H7 (cell line): ENCODE measurements around the gene RPL36. TPM values are rescaled to one million over a fixed set of nuclear protein-coding genes. Genes with fewer than 3 reads are reported as not detected.
"Not testable (repeated sequence)": the region's sequence is repeated elsewhere in the genome, so short reads cannot be mapped to it uniquely, and the experiment has no call there.

Source experiments
- DNase-seq: peaks from one replicate; pipeline ENCODE4 v3.0.0; 2012
- H3K27me3 ChIP-seq: 2 replicates; pipeline ENCODE4 v1.6.0; 2011; ENCODE audit warnings: mild to moderate bottlenecking, low read length; ENCODE audit not compliant: control insufficient read depth, insufficient read depth
- H3K36me3 ChIP-seq: replicated peaks from 2 replicates; pipeline ENCODE4 v1.5.1; 2011; ENCODE audit warnings: low read length; ENCODE audit not compliant: control insufficient read depth, insufficient read depth
- H3K4me3 ChIP-seq: 2 replicates; pipeline ENCODE4 v1.5.1; 2011; ENCODE audit warnings: low read depth, mild to moderate bottlenecking, control low read depth, low read length, moderate library complexity; ENCODE audit not compliant: insufficient read depth
- total RNA-seq: library from RNA; depleted of rRNA; stranded (reverse); fragments of >200 nt; shearing (Covaris generic); gene quantifications from 2 replicates; pipeline ENCODE4 v1.2.3, GENCODE V29; 2014

Gene RPL36
- total RNA-seq, 1 experiment from 2014 or later = 1,675 TPM

DNA sequence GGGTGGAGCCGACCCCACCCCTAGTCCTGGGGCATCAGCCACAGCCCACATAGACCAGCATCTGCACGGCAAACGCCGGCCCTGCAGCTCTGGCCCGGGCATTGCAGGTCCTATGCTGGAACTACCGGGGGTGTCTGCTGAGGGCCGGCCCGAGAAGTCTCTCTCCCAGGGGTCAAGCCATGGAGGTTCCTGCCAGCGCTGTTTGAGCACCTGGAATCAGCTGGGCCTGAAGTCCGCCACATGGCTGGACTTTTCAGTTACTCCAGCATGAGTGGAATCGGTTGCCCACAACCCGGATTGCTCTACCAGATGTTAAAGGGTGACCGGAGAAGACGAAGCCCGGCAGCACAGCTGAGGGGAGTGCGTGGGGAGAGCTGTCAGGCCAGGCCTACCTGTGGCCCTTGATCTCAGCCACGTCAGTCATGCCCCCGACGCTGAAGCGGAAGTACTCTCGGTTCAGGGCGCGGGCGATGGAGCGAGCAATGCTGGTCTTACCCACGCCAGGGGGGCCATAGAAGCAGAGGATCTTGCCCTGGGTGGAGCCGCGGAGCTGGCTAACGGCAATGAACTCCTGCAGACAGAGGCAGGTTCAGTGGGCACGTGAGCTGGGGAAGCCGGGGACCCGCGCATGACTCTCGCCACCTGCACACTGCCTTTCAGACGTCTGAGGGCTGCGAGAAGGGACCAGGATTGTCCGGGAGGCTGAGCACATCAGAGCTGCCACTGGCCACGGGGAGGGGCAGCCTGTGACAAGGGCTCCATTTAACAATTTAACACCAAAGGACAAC, 8.7 kb downstream of the RPL36 start:
- peaks cover 33% of the 10 kb centered on the region for H3K36me3 ChIP-seq
- no peaks in the 10 kb centered on the region for H3K27me3 ChIP-seq

DNA sequence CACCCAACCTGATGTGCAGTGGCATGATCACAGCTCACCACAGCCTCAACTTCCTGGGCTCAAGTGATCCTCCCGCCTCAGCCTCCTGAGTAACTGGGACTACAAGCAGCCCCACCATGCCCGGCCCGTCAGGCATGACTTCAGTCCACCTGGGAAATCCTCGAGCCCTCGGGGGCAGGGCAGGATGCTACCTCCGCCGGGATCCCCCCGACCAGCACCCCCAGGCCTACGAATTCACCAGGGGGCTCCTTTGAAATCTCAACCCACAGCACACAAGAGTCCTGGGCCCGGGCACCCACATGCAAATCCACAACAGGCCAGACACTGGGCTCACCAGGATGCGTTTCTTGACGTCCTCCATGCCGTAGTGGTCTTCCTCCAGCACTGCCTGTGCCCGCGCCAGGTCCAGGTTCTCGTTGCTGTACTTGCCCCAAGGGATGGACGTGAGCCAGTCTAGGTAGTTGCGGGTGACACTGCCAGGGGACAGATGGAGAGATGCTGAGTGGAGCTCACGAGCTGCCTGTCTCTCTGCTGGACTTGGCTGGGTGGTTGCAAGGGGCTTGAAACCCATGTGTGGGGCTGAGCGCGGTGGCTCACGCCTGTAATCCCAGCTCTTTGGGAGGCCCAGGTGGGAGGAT, 10.5 kb downstream of the RPL36 start:
- Histone ChIP-seq H3K36me3 (peaks cover 34% of the 10 kb centered on the region), H3K27me3 (no peaks in the 10 kb centered on the region), H3K4me3 (no peak overlapping the region)
- peak; percentile 43 for DNase-seq

More for the DNA sequence above, 8.7 kb downstream of the RPL36 start:
- DNase-seq = no peak
- no peak overlapping the region for H3K4me3 ChIP-seq

DNA sequence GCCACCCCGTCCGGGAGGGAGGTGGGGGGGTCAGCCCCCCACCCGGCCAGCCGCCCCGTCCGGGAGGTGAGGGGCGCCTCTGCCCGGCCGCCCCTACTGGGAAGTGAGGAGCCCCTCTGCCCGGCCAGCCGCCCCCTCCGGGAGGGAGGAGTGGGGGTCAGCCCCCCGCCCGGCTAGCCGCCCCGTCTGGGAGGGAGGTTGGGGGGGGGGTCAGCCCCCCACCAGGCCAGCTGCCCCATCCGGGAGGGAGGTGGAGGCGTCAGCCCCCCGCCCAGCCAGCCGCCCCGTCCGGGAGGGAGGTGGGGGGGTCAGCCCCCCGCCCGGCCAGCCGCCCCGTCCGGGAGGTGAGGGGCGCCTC, 11.9 kb downstream of the RPL36 start:
- H3K4me3 ChIP-seq, H3K27me3 ChIP-seq, DNase-seq: not testable (repeated sequence)
- peaks cover 42% of the 10 kb centered on the region for H3K36me3 ChIP-seq

DNA sequence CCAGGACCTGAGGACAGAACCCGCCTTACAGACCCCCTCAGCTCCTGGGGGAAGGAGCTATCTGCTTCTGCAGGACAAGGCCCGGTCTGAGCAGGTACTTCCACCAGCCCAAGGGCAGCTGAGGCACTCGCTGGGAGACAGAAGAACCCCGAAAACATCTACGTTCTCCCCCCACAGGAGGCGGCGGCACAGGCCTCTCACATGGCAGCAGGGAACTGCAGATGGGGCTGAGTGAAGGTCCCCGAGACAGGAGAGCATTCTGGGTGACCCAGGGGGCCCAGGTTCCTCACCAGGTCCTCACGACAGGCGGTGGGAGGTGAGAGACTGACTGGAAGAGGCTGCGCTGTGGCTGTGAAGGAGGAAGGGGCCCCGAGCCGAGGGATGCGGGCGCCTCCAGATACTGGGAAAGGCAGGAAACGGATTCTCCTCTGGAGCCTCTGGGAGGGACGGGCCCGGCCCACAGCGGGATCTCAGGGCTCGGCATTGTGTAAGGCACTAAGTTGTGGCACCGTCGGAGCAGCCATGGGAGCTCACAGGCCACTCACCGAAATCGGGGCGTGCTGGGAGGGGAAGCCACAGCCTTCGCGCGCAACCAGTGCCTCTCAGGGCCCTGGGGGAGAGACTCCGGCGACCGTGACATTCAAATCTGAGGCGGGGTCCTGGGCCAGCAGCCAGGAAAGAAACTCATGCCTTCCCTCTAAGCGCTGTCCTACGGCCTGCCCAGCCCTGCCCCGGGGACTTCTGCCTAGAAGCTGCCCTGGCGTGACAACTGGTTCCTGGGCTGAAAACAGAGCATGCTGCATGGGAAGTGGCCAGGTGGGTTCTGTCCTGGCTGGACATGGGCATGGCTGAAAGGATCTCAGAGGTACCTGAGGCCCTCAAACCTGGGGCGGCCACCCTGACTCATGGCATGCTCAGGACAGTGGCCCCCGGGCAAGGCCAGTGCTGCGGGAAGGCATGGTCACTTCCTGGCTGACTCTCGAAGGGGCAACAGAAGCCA, 14.0 kb downstream of the RPL36 start:
- H3K36me3 ChIP-seq = peaks cover 42% of the 10 kb centered on the region
- peak; percentile 46 for DNase-seq
- H3K27me3 ChIP-seq = no peaks in the 10 kb centered on the region
- H3K4me3 ChIP-seq = no peak overlapping the region

DNA sequence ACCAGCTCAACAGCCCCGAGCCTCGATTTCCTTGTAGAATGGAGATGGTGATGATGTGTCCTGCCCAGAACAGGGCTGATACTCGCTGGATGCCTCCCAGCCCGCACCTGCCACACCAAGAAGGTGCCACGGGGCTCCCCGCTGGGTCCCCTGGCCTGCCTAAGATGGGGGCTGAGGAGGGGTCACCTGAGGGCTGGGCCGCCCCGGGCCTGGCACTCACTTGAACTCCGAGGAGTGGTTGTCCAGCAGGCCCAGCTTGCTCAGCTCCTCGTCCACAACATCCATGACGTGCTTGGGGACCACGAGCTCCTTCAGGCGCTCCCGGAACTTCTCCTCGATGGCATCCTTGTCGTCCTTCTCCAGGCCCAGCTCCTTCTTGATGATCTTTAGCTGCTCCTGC, 15.5 kb downstream of the RPL36 start:
- no peaks in the 10 kb centered on the region for H3K27me3 ChIP-seq
- peak; percentile 51 for DNase-seq
- H3K4me3 ChIP-seq = no peak overlapping the region
- peaks cover 39% of the 10 kb centered on the region for H3K36me3 ChIP-seq

DNA sequence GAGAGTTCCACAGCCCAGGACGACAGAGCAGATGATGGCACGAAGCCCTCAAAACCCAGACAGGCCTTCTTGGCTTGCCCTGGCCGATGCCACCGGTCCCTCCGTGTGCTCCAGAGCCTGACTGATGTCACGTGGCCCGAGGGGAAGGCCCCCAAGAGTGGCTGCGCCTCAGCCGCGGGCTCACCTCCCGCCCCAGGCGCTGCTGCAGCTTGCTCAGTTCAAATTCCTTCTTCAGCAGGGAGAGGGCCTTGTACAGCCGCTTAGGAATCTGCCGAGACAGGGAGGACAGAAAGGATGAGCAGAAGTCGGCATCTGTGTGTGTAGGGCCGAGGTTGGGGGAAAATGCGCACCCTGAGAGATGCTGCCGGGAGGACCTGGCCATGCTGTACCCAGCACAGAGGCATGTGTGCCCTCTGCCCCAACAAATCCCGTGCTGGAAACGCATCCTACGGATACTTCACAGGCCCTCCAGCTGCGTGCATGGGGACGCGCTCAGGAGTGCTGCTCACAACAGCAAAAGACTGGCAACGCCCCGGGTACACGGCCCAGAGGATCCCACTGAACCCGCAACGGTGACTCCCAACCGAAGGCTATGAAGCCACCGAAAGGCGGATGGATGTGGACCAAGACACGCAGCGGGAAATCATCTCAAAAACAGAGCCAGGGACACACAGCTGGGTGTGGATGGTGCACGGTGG, 16.9 kb downstream of the RPL36 start:
- Histone ChIP-seq H3K36me3 (peaks cover 48% of the 10 kb centered on the region), H3K4me3 (no peak overlapping the region), H3K27me3 (no peaks in the 10 kb centered on the region)
- DNase-seq = peak; percentile 59

DNA sequence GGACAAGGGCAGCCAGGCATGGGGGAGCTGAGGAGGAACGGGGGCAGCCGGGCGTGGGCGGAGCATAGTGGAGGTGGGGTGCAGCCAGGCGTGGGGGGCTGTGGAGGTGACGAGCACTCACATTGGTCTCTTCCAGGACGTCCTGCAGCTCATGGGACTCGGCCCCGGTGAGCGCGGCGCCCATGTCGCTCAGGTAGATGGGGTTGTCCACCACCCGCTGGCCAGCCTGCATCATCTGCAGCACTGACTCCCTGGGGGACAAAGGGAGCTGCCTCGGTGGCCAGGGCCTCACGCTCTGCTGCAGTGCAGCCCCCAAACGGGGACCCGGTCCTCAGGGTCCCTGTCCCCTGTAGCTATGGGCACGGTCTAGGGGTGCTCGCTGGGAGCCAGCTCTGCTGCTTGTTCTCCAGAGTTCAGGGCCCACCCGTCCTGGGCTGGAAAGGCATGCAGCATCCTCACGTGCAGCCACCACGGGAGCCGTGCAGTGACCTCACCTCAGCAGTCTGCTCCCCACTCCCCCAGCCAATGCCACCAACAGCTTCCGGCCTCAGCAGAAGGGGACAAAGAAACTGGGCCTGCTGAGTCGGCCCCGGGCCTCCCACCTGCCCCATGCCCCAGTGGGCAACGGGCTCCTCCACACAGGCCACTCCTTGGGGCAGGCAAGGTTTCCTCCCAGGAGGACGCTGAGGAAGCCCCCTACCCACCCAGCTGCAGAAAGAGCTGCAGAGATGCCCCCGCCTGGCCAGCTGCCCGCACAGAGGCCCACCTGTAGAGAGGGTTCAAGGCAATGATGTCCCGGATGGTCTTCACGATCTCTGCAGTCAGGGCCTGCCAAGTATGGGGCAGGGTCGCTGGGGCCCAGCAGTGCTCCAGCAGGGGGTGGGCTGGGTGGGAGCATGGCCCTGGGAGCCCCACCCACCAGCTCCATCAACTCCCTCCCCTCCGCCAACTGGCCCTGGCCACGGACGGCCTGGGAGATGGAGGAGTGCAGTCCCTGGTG, 17.8 kb downstream of the RPL36 start:
- peak; percentile 68 for DNase-seq
- Histone ChIP-seq H3K27me3 (no peaks in the 10 kb centered on the region), H3K4me3 (no peak overlapping the region), H3K36me3 (peaks cover 54% of the 10 kb centered on the region)

DNA sequence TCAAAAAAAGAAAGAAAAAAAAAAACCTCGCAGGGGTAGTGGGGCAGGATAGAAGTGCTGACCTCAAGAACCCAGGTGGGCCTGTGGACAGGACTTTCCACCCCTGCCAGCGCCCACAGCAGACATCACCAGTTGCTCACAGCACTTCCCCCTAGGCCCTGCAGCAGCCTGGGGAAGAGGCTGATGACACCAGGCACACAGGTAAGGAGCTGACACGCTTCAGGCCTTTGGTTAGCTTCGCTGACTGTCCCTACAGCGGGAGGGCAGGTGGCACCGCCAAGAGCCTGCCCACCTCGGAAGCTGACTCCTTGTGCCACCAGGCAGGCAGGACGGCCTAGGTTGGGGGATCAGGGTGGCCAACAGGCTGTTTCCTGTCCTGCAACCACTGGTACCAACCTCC, 20.9 kb downstream of the RPL36 start:
- Histone ChIP-seq H3K36me3 (peaks cover 39% of the 10 kb centered on the region), H3K27me3 (no peaks in the 10 kb centered on the region), H3K4me3 (no peak overlapping the region)
- DNase-seq = peak; percentile 33

DNA sequence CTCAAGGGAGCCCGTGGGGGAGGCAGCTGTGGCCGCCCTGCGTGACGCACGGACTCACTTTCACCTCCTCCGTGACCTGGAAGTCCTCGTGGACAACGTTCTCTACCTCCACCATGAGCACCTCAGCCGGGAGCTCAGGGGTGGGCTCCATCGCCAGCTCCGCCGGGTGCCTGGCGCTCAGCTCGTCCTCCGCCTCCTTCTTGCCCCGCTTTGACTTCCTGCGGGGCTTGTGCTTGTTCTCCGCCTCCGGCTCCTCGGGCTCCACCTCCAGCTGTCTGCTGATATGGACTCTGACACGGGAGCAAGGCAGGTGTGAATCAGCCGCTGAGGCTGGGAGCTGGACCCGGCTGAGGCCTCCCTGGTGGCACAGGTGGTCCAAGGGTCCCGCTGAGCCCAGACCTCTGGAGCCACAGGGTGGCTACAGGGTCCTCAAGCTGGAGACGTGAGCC, 21.6 kb downstream of the RPL36 start:
- Histone ChIP-seq H3K27me3 (no peaks in the 10 kb centered on the region), H3K4me3 (no peak overlapping the region), H3K36me3 (peaks cover 35% of the 10 kb centered on the region)
- peak; percentile 62 for DNase-seq

DNA sequence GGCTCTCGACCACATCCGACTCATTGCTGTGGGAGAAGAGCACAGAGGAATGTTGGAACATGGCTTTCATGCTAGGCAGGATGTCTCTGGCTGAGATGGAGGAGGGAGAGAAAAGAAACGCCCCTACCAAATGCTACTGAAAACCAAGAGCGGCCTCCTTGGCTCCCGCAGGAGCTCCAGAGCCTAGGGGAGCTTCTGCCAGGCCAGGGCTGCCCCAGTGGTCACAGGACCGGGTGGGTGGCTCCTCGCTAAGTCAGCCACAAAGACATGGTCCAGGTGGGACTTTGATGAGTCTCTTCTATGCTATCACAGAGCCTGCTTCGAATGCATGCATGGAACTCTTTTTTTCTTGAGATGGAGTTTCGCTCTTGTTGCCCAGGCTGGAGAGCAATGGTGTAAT, 23.1 kb downstream of the RPL36 start:
- Histone ChIP-seq H3K36me3 (peaks cover 31% of the 10 kb centered on the region), H3K4me3 (no peak overlapping the region), H3K27me3 (no peaks in the 10 kb centered on the region)
- DNase-seq = peak; percentile 35

DNA sequence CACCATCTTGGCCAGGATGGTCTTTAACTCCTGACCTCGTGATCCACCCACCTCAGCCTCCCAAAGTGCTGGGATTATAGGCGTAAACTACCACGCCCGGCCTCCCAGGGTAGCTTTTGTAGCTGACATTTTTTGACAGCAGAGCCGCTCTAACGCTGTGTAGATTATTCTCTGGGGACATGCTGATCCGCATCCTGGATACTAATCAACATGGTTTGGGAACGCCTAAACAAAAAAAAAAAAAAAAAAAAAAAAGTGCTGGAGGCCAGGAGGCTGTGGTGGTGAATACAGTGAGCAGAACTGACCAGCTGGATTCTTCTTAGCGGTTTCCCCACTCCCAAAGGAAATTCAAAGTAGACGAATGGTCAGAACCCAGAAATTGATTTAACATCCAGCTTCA, 24.7 kb downstream of the RPL36 start:
- no peak overlapping the region for H3K4me3 ChIP-seq
- peaks cover 29% of the 10 kb centered on the region for H3K36me3 ChIP-seq
- no peaks in the 10 kb centered on the region for H3K27me3 ChIP-seq
- no peak for DNase-seq

DNA sequence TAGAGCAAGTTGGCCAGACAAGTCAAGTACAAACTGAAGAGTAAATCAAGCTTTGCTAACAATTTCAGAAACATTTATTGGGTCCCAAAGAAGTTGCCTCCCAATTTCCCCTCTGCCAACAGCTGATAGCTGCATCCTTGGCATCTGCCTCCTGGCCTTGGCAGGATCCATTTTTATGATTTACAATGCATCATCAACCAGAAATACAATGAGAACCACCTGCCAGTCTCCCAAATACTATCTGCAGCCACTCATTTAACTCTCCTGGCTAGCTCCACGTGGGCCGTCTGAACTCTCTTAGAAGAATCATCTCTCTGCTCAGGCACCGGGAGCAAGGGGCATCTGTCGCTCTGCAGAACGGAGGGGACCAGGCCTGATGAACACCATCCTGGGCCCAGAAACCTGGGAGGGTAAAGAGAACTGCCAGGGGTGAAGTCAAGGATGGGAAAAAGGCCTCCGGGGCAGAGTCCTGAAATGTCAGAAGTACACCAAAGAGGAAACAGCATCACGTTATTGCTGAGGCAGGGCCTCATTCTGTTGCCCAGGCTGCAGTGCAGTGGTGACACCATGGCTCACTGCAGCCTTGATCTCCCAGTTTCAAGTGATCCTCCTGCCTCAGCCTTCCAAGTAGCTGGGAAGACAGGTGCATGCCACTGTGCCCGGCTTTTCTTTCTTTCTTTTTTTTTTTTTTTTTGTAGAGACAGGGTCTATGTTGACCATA, 27.3 kb downstream of the RPL36 start:
- Histone ChIP-seq H3K27me3 (no peaks in the 10 kb centered on the region), H3K4me3 (no peak overlapping the region), H3K36me3 (peaks cover 15% of the 10 kb centered on the region)
- DNase-seq = no peak
